ENCODE data around the gene ZC2HC1C.

Gene ZC2HC1C

GRCh38 chr14:75048101-75048500 lies 21.3 kb upstream of the ZC2HC1C start:
- peaks cover 2% of the 10 kb centered on the region; the same call in 1 of the 2 replicates for H4K20me1 ChIP-seq (ENCODE audit: insufficient read depth, low read length)
- no peak for ATAC-seq (ENCODE audit: insufficient read depth, low read depth)
- H3K36me3 ChIP-seq (ENCODE audit: insufficient read depth, low read length) = peaks cover 18% of the 10 kb centered on the region
- DNase-seq = no peak
- no peak overlapping the region for H3K9ac ChIP-seq (ENCODE audit: low read depth, low read length)
- H3K27me3 ChIP-seq (ENCODE audit: insufficient read depth, low read length, poor library complexity) = no peaks in the 10 kb centered on the region
- H3K27ac ChIP-seq (ENCODE audit: low read length) = no peak overlapping the region
- no peaks in the 10 kb centered on the region for H3K9me3 ChIP-seq (ENCODE audit: insufficient read depth, low read length, severe bottlenecking)
- H3K4me1 ChIP-seq (ENCODE audit: insufficient read depth, low read length) = peaks cover 55% of the 10 kb centered on the region
- H2AFZ ChIP-seq (ENCODE audit: low read depth, low read length) = no peak overlapping the region
- H3K4me2 ChIP-seq (ENCODE audit: insufficient read depth, low read length) = no peak overlapping the region
- no peak for TF ChIP-seq EZH2 (IDR thresholded peaks at IDR 0.05; ENCODE audit: borderline replicate concordance, low read depth, low read length, severe bottlenecking)
- TF ChIP-seq, protein P1, sequence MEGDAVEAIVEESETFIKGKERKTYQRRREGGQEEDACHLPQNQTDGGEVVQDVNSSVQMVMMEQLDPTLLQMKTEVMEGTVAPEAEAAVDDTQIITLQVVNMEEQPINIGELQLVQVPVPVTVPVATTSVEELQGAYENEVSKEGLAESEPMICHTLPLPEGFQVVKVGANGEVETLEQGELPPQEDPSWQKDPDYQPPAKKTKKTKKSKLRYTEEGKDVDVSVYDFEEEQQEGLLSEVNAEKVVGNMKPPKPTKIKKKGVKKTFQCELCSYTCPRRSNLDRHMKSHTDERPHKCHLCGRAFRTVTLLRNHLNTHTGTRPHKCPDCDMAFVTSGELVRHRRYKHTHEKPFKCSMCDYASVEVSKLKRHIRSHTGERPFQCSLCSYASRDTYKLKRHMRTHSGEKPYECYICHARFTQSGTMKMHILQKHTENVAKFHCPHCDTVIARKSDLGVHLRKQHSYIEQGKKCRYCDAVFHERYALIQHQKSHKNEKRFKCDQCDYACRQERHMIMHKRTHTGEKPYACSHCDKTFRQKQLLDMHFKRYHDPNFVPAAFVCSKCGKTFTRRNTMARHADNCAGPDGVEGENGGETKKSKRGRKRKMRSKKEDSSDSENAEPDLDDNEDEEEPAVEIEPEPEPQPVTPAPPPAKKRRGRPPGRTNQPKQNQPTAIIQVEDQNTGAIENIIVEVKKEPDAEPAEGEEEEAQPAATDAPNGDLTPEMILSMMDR (IDR thresholded peaks at IDR 0.05; ENCODE audit: borderline replicate concordance, extremely low read depth, low read length, poor library complexity, severe bottlenecking) = no peak
- no peak overlapping the region for H3K4me3 ChIP-seq (ENCODE audit: low read depth in 1 of 2, low read length in 2 of 2)
- peaks cover 73% of the 10 kb centered on the region for H3K79me2 ChIP-seq (ENCODE audit: insufficient read depth, low read length)

DNA sequence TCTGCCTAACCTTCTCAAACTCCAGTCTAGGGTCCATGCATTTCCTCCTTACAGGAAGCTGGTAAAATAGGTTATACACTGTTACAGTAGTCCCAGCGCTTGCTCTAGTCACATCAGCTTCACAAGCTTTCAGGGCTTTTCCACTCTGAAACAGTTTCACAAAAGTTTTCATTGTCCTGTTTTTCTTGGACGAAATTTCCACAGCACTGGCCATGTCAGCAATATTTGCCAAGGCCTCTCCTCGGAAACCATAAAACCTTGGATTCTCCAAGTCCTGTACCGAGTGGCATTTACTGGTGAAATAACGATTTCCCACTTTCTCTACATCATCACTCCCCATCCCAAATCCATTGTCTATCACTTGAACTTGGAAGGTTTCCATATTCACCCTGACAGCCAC lies 20.3 kb upstream of the ZC2HC1C start:
- no peaks in the 10 kb centered on the region for H4K20me1 ChIP-seq (ENCODE audit: insufficient read depth, low read length)
- no peak for DNase-seq
- ATAC-seq (ENCODE audit: insufficient read depth, low read depth) = no peak
- no peak overlapping the region for H3K9ac ChIP-seq (ENCODE audit: low read depth, low read length)
- TF ChIP-seq EZH2 (IDR thresholded peaks at IDR 0.05; ENCODE audit: borderline replicate concordance, low read depth, low read length, severe bottlenecking) = no peak
- TF ChIP-seq, protein P1 (IDR thresholded peaks at IDR 0.05; ENCODE audit: borderline replicate concordance, extremely low read depth, low read length, poor library complexity, severe bottlenecking) = no peak
- peaks cover 55% of the 10 kb centered on the region for H3K4me1 ChIP-seq (ENCODE audit: insufficient read depth, low read length)
- H3K36me3 ChIP-seq (ENCODE audit: insufficient read depth, low read length) = peaks cover 21% of the 10 kb centered on the region
- no peak overlapping the region for H3K4me3 ChIP-seq (ENCODE audit: low read depth in 1 of 2, low read length in 2 of 2)
- H2AFZ ChIP-seq (ENCODE audit: low read depth, low read length) = no peak overlapping the region
- H3K27me3 ChIP-seq (ENCODE audit: insufficient read depth, low read length, poor library complexity) = no peaks in the 10 kb centered on the region
- peak overlapping the region; percentile 66; the same call in 1 of the 2 replicates for H3K4me2 ChIP-seq (ENCODE audit: insufficient read depth, low read length)
- no peak overlapping the region for H3K27ac ChIP-seq (ENCODE audit: low read length)
- H3K79me2 ChIP-seq (ENCODE audit: insufficient read depth, low read length) = peaks cover 69% of the 10 kb centered on the region
- H3K9me3 ChIP-seq (ENCODE audit: insufficient read depth, low read length, severe bottlenecking) = no peaks in the 10 kb centered on the region

DNA sequence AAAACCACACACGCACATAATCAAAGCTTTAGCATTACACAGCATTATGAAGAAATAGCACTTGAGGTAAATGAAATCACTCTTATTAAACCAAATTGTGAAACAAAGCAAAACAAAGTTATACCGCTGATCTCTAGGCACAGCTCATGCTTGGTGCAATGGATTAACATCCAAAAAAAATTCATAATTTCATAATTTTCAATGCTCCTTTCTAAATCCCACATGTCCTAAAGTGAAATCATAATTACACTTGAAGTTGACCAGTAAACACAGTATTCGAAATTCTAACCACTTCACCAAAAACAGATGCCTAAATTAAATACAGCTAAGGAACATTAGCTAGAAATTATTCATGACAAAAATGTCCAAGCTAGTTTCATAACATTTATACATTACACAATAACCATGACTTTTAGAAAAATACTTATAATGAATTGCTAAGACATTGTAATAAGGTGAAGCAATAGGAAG lies 19.7 kb upstream of the ZC2HC1C start:
- peaks cover 24% of the 10 kb centered on the region for H3K36me3 ChIP-seq (ENCODE audit: insufficient read depth, low read length)
- H4K20me1 ChIP-seq (ENCODE audit: insufficient read depth, low read length) = no peaks in the 10 kb centered on the region
- no peak overlapping the region for H3K27ac ChIP-seq (ENCODE audit: low read length)
- TF ChIP-seq, protein P1 (IDR thresholded peaks at IDR 0.05; ENCODE audit: borderline replicate concordance, extremely low read depth, low read length, poor library complexity, severe bottlenecking) = no peak
- no peak for TF ChIP-seq EZH2 (IDR thresholded peaks at IDR 0.05; ENCODE audit: borderline replicate concordance, low read depth, low read length, severe bottlenecking)
- no peak overlapping the region for H2AFZ ChIP-seq (ENCODE audit: low read depth, low read length)
- no peak overlapping the region; the same call in 1 of the 2 replicates for H3K9ac ChIP-seq (ENCODE audit: low read depth, low read length)
- peak overlapping the region; percentile 66 for H3K4me2 ChIP-seq (ENCODE audit: insufficient read depth, low read length)
- H3K4me3 ChIP-seq (ENCODE audit: low read depth in 1 of 2, low read length in 2 of 2) = peak overlapping the region in 1 of 2 experiments; percentile 72; a peak in 1 of 4 replicates
- ATAC-seq (ENCODE audit: insufficient read depth, low read depth) (no peak), DNase-seq (no peak)
- H3K4me1 ChIP-seq (ENCODE audit: insufficient read depth, low read length) = peaks cover 49% of the 10 kb centered on the region
- H3K9me3 ChIP-seq (ENCODE audit: insufficient read depth, low read length, severe bottlenecking) = no peaks in the 10 kb centered on the region
- H3K27me3 ChIP-seq (ENCODE audit: insufficient read depth, low read length, poor library complexity) = no peaks in the 10 kb centered on the region
- H3K79me2 ChIP-seq (ENCODE audit: insufficient read depth, low read length) = peaks cover 63% of the 10 kb centered on the region

Measured in DND-41 (cell line).